CD4-positive, alpha-beta T cell treated with Interleukin-17A for 4 hours (primary cell): ENCODE results near the gene MOGAT1.

Experiments
- DNase-seq: peaks from one replicate; pipeline ENCODE4 v3.0.0-alpha.2; 2020; ENCODE audit warnings: mixed read lengths

Gene MOGAT1

GRCh38 chr2:222671259-222672067 is at the start of gene MOGAT1:
Gene MOGAT1, plus strand, starts transcription at chr2:222671658. Its CDS starts 128 bp downstream, at chr2:222671786.
- no peak for DNase-seq

- no peak for DNase-seq
Measured at GRCh38 chr2:222621893-222622292, 49.6 kb upstream of the MOGAT1 start.

- DNase-seq = no peak
Measured at GRCh38 chr2:222622910-222623309, 48.5 kb upstream of the MOGAT1 start.

- DNase-seq = no peak
Measured at GRCh38 chr2:222623756-222624309, 47.6 kb upstream of the MOGAT1 start.

GRCh38 chr2:222627764-222628163 is 43.7 kb upstream of the MOGAT1 start:
- no peak for DNase-seq

- DNase-seq = no peak
Measured at GRCh38 chr2:222635295-222635694, 36.2 kb upstream of the MOGAT1 start.

- DNase-seq = no peak
Measured at GRCh38 chr2:222637067-222637466, 34.4 kb upstream of the MOGAT1 start.

GRCh38 chr2:222641336-222641735 is 30.1 kb upstream of the MOGAT1 start:
- no peak for DNase-seq

GRCh38 chr2:222643134-222643533 is 28.3 kb upstream of the MOGAT1 start:
- no peak for DNase-seq

GRCh38 chr2:222646008-222646407 is 25.4 kb upstream of the MOGAT1 start:
- no peak for DNase-seq

- DNase-seq = no peak
Measured at GRCh38 chr2:222649801-222650200, 21.7 kb upstream of the MOGAT1 start.

GRCh38 chr2:222651718-222652418 is 19.6 kb upstream of the MOGAT1 start:
- no peak for DNase-seq

GRCh38 chr2:222652491-222653255 is 18.8 kb upstream of the MOGAT1 start:
- no peak for DNase-seq

GRCh38 chr2:222653280-222653679 is 18.2 kb upstream of the MOGAT1 start:
- no peak for DNase-seq

- peak; percentile 95 for DNase-seq
Measured at GRCh38 chr2:222655787-222656525, 15.5 kb upstream of the MOGAT1 start, which contains the start of gene FARSB. Gene FARSB, minus strand, starts transcription at chr2:222656092. Its CDS starts 19 bp downstream, at chr2:222656073.

- DNase-seq = no peak
Measured at GRCh38 chr2:222656526-222657446, 14.7 kb upstream of the MOGAT1 start.

GRCh38 chr2:222663479-222663878 is 8.0 kb upstream of the MOGAT1 start:
- DNase-seq = no peak

GRCh38 chr2:222668494-222669154 is 2.8 kb upstream of the MOGAT1 start:
- no peak for DNase-seq

- DNase-seq = no peak
Measured at GRCh38 chr2:222669353-222669752, 2.1 kb upstream of the MOGAT1 start.
